Heart right ventricle (tissue), 16 donors: ENCODE measurements around the gene ARHGAP32. TPM values are rescaled to one million over a fixed set of nuclear protein-coding genes. Genes with fewer than 3 reads are reported as not detected.

Experiments used
- ATAC-seq, 8 donors: fragments of 200-7000 bp; cut with Tn5 transposase; one replicate each; pipeline ENCODE4 v1.9.1; 2020; ENCODE audit warnings: mild to moderate bottlenecking in 8 of 8, moderate library complexity in 8 of 8, moderate number of reproducible peaks in 1 of 8
- DNase-seq, 2 donors: peaks; one replicate each; pipeline ENCODE4 v3.0.0-alpha.2; 2020
- H3K27ac ChIP-seq, 10 donors: fragments of 200-600 bp; sonication (generic) in 2 of 10; one replicate each; pipeline versions ENCODE4 v1.5.0 to v1.8.0; 2020 to 2022; ENCODE audit warnings: mild to moderate bottlenecking in 3 of 10
- H3K27me3 ChIP-seq, 7 donors: fragments of 200-600 bp; one replicate each; pipeline ENCODE4 v1.8.0; 2021 to 2022; ENCODE audit warnings: mild to moderate bottlenecking in 2 of 7
- H3K36me3 ChIP-seq, 9 donors: fragments of 200-600 bp; sonication (generic) in 1 of 9; one replicate each; pipeline versions ENCODE4 v1.5.0 to v1.8.0; 2020 to 2022; ENCODE audit warnings: mild to moderate bottlenecking in 2 of 9
- H3K4me1 ChIP-seq, 9 donors: fragments of 200-600 bp; sonication (generic) in 1 of 9; one replicate each; pipeline versions ENCODE4 v1.5.0 to v1.8.0; 2020 to 2022; ENCODE audit warnings: mild to moderate bottlenecking in 4 of 9
- H3K4me3 ChIP-seq, 10 donors: fragments of 200-600 bp; sonication (generic) in 2 of 10; one replicate each; pipeline versions ENCODE4 v1.5.0 to v1.8.0; 2020 to 2022; ENCODE audit warnings: mild to moderate bottlenecking in 7 of 10, moderate library complexity in 2 of 10
- H3K9me3 ChIP-seq, 11 donors: fragments of 200-600 bp in 10 of 11; sonication (generic) in 2 of 11; one replicate each; pipeline versions ENCODE4 v1.5.0 to v1.8.0; 2013 to 2022; ENCODE audit warnings: mild to moderate bottlenecking in 2 of 11, control low read depth in 1 of 11, moderate library complexity in 1 of 11
- CTCF ChIP-seq, 9 donors: fragments of 200-600 bp; sonication (generic) in 2 of 9; IDR thresholded peaks; one replicate each; pipeline versions ENCODE4 v1.5.0 to v1.8.0; 2021 to 2022; ENCODE audit warnings: antibody characterized with exemption in 9 of 9, mild to moderate bottlenecking in 5 of 9, moderate library complexity in 1 of 9
- WGBS, 2 donors: extraction: QIAGEN DNeasy Blood & Tissue Kit; methylation state at CpG; one replicate each; pipeline ENCODE4 v1.1.7; 2013; ENCODE audit warnings: inconsistent platforms in 1 of 2; 5-methylcytosine and 5-hydroxymethylcytosine counted together
- intact Hi-C, 10 donors: fragments of 100-400 bp; cut with DNase I; formaldehyde crosslinking; loops; one replicate each; pipeline versions ENCODE4 v1.11.1 to v1.14.2; 2022
- polyA plus RNA-seq, 2 donors: library from polyadenylated mRNA; stranded (reverse); fragments of 200-250 nt; gene quantifications; one replicate each; pipeline ENCODE4 v1.2.3, GENCODE V29; 2013
- total RNA-seq, 10 donors: library from RNA; stranded (reverse); fragmentation: NEBNext Ultra II Directional in 3 of 10; extraction: Animal tissue kit (Norgen Biotek cat#: 25700) in 3 of 10; gene quantifications; one replicate each; pipeline versions ENCODE4 v1.2.1 to v1.2.4, GENCODE V29; 2021 to 2023
- donor health status: Arrhythmogenic right ventricular cardiomyopathy.
- donor health status: ischemic (EF 13 %, LVEDD 7.1; RV severe dilation, severe dysfunction).
- donor health status: healthy with polysubstance abuse.
- donor health status: DM: no; HTN: yes; CAD: no.
- donor health status: DM: no; HTN: no; CAD: no.
- donor health status: ischemic (EF 25% LVEDD 6.9; RV normal size, moderate dysfunction).
- donor health status: ischemic (EF 25% LVEDD 5.7; RV mildly dilated, moderate dysfunction).
- donor health status: healthy.
- donor health status: DM: yes; HTN: yes; CAD: no.
- donor health status: Ischemic cardiomyopathy.
- donor health status: ischemic (EF 35%, LVEDD 5.7; RV mildly dilated, moderate dysfunction).
- donor health status: nonischemic (EF 11% LVEDD 7.7; RV severe dilation, severe dysfunction).
- donor health status: DM: yes; HTN: yes; CAD: no.
- donor health status: PGD.
- donor health status: ischemic (EF 29% LVEDD 5.4; RV normal size, mild dysfunction).
- donor health status: nonischemic (EF 23%, LVEDD 6.1; RV moderate dilation, normal function).

The ARHGAP32 gene
- total and polyA plus RNA-seq, 12 donors: 1.0 to 8.7 (median 4.4) TPM

GRCh38 chr11:128963744-128964325 is 228.3 kb downstream of the ARHGAP32 start:
- H3K4me1 ChIP-seq: peaks cover 0 to 17% (median 0%) of the 10 kb centered on the region in 9 donors
- no peak for DNase-seq
- no peak for TF ChIP-seq CTCF (IDR thresholded peaks at IDR 0.05)
- peaks cover 0 to 3% (median 0%) of the 10 kb centered on the region in 7 donors for H3K27me3 ChIP-seq
- no peaks in the 10 kb centered on the region for H3K9me3 ChIP-seq
- WGBS, 2 donors: 83 to 91% methylated on average over 3 of the region's 3 CpGs
- no peak for ATAC-seq
- no peak overlapping the region for H3K27ac ChIP-seq
- no peak overlapping the region for H3K4me3 ChIP-seq
- intact Hi-C loops: no loop called here
- H3K36me3 ChIP-seq: peaks cover 0 to 9% (median 0%) of the 10 kb centered on the region in 9 donors

GRCh38 chr11:128962896-128963295 is 229.2 kb downstream of the ARHGAP32 start:
- Histone ChIP-seq H3K27me3 (peaks cover 0 to 8% (median 0%) of the 10 kb centered on the region in 7 donors), H3K36me3 (no peaks in the 10 kb centered on the region), H3K27ac (no peak overlapping the region), H3K9me3 (no peaks in the 10 kb centered on the region), H3K4me3 (no peak overlapping the region), H3K4me1 (peaks cover 0 to 17% (median 0%) of the 10 kb centered on the region in 9 donors)
- intact Hi-C loops: no loop called here
- DNase-seq (no peak), ATAC-seq (no peak)
- TF ChIP-seq CTCF (IDR thresholded peaks at IDR 0.05): no peak
- 88 to 89% methylated on average over 5 of the region's 5 CpGs for WGBS, 2 donors

GRCh38 chr11:128961645-128962044 is 230.5 kb downstream of the ARHGAP32 start:
- Histone ChIP-seq H3K27ac (no peak overlapping the region), H3K36me3 (no peaks in the 10 kb centered on the region), H3K4me3 (no peak overlapping the region), H3K4me1 (peaks cover 0 to 17% (median 0%) of the 10 kb centered on the region in 9 donors), H3K27me3 (peaks cover 0 to 18% (median 6%) of the 10 kb centered on the region in 7 donors), H3K9me3 (no peaks in the 10 kb centered on the region)
- ATAC-seq: no peak
- no peak for DNase-seq
- WGBS, 2 donors: 98 to 99% methylated on average over 2 of the region's 2 CpGs
- TF ChIP-seq CTCF (IDR thresholded peaks at IDR 0.05): no peak
- intact Hi-C loops: no loop called here

- no peak overlapping the region for H3K4me3 ChIP-seq
- no peaks in the 10 kb centered on the region for H3K36me3 ChIP-seq
- 90 to 95% methylated on average over 8 of the region's 8 CpGs for WGBS, 2 donors
- ATAC-seq: no peak
- H3K9me3 ChIP-seq: no peaks in the 10 kb centered on the region
- H3K4me1 ChIP-seq: no peaks in the 10 kb centered on the region
- TF ChIP-seq CTCF (IDR thresholded peaks at IDR 0.05): no peak
- intact Hi-C loops: loop anchor here in 8 of 10 donors (2.0 to 10.0 kb wide), 7 partner anchors 70 to 922 kb away; no protein-coding TSS in a partner anchor
- H3K27me3 ChIP-seq: peaks cover 0 to 20% (median 6%) of the 10 kb centered on the region in 7 donors
- no peak for DNase-seq
- H3K27ac ChIP-seq: no peak overlapping the region
These were observed 235.0 kb downstream of the ARHGAP32 start for GRCh38 chr11:128957202-128957482.
